Activated CD4-positive, alpha-beta T cell treated with anti-CD3 and anti-CD28 coated beads, Interleukin-2, amount 10 ng/mL, durations not matched to agents 7 days and 5 days (primary cell): ENCODE results near the gene EMX1. TPM values are rescaled to one million over a fixed set of nuclear protein-coding genes. Genes with fewer than 3 reads are reported as not detected.

Source experiments
- total RNA-seq, 2 experiments: library from RNA; stranded (reverse); gene quantifications; one replicate each; pipeline ENCODE4 v1.2.3, GENCODE V29; 2021

The EMX1 gene
- total RNA-seq, 2 experiments from 2014 or later, result not detected

Other genes with a start within 250 kb of the EMX1 start
- 10 to 100 TPM; 14.8 to 16.4 TPM for gene EXOC6B, start 91.5 kb upstream of the EMX1 start, total RNA-seq
- gene SPR, start 30.1 kb upstream of the EMX1 start, total RNA-seq, result under 1 TPM; 0.12 to 0.44 TPM
- 1 to 10 TPM; 7.0 to 10.0 TPM for gene SFXN5, start 154.2 kb downstream of the EMX1 start, total RNA-seq
- gene RAB11FIP5, start 195.4 kb downstream of the EMX1 start, total RNA-seq, result 1 to 10 TPM; 8.5 to 8.7 TPM